Measurements from ENCODE around the gene PRRC1.
"Not testable (repeated sequence)": the region's sequence is repeated elsewhere in the genome, so short reads cannot be mapped to it uniquely, and the experiment has no call there.

Gene PRRC1

DNA sequence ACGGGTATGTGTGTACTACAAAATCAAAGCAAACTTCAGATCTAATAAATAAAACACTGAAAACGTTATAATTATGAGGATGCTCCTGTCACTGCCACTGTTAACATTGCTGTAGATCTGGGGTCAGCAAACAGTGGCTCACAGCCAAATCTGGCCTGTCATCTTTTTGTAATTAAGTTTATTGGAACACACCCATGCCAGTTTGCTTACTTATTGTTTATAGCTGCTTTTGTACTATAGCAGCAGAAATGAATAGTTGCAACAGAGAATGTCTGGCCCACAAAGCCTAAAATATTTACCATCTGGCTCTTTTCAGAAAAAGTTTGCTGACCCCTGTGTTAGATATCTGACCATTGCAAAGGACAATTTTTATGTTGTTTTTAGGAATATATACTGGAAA, 32.1 kb downstream of the PRRC1 start:
- no peak for DNase-seq

DNA sequence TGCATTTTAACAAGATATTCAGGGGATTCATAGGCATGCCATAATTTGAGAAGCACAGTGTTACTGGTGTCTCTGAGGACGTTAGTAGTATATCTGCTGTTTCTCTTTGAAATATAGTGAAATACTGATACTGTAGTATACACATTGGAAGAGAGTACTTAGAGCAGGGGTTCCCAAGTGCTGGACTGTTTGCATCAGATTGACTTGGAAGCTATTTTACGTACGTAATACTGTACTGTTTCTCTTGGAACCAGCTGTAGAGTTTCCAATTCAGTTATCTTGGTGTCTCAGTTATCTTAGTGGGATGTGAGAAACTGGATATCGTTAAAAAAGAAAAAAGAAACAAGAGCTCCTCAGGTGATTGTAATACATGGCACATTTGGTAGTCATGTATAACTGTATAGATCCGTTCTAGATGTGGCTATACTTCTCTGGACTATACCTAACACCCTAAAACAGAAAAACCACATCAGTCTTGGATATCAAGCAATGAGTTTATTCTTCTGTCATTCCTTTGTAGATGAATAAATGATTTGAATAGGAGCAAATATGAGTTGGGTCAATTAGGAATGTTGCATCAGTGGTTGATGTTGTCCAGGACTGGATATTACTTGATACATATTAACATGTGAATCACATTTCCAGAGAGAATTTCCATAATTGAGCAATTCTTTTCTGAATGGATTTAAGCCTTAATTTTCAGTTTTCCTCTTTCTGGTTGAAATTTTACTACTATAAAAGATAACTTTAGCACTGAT, 33.4 kb downstream of the PRRC1 start:
- no peak for DNase-seq

DNA sequence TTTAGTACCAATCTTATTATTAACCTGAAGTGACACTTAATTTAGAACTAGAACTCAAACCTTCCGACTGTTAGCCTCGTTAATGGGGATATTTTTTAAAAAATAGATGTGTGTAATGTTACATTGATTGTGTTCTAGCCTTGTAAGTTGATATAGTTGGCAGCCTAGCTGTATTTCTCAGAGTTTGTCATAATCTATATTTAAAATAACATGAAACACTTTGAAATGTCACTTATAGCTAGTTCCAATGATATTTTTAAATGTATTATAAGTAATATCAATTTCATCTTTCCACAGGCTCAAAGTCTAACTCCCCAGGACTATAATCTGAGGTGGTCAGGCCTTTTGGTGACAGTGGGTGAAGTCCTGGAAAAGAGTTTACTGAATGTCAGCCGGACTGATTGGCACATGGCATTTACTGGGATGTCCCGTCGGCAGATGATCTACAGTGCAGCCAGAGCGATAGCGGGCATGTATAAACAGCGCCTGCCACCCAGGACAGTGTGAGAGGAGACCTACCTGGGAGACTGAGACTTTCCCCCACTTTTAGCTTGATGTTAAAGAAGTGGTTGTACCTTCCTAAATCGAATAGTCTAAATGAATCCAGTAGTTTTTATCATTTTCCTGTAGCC, 34.1 kb downstream of the PRRC1 start:
- no peak for DNase-seq

GRCh38 chr5:127555826-127556225, 38.4 kb downstream of the PRRC1 start:
- no peak for DNase-seq

DNA sequence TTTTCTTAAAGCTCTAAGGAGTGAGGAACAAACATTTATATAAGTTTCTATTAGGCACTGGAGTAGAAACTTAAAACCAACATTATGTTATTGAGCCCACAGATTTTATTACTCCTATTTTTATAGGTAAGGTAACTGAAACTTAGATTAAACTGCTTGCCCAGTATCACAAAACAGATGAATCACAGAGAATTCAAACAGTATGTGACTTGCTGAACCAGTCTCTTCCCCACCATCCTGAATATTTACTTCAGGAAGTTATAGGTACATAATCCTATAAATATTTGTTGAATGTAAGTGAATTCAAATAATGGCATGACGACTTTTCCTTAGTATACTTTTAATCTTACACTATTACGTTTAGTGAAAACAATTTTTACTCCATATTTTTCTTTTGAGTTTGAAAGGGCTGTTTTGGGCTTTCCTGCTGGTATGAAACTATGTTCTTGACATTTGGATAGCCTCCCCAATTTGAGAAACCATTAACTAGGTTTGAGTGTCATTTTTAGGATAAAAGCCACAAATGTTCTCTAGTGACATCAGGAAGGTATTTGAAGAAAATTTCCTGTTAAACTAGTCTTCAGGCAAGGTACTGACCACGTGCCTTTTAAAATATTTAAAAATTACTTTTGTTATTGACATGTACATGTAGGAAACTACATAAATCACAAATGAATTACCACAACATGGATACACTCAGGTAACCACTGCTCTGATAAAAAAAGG, 39.3 kb downstream of the PRRC1 start:
- no peak for DNase-seq

- no peak for DNase-seq
These were observed 40.8 kb downstream of the PRRC1 start for GRCh38 chr5:127558273-127558672.

- no peak for DNase-seq
These were observed 43.8 kb downstream of the PRRC1 start for GRCh38 chr5:127561254-127561653.

DNA sequence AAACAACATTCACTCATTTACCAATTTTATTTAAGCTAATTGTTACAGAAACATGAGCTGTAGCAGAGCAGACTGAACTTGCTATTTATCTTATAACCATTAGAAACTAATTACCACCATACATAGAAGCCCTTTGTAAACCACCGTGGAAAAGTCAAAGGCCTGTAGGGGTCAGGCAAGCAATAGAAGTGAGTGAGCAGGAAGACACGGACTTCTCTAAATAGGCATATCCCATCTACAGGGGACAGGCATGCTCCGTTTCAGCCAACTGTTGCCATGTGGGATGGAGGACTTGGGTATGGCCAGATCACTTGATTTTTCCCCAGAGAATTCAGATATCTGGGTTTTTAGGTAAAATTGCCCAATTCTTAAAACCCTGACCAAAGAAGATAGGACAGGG, 44.8 kb downstream of the PRRC1 start:
- peak; percentile 51 for DNase-seq

DNA sequence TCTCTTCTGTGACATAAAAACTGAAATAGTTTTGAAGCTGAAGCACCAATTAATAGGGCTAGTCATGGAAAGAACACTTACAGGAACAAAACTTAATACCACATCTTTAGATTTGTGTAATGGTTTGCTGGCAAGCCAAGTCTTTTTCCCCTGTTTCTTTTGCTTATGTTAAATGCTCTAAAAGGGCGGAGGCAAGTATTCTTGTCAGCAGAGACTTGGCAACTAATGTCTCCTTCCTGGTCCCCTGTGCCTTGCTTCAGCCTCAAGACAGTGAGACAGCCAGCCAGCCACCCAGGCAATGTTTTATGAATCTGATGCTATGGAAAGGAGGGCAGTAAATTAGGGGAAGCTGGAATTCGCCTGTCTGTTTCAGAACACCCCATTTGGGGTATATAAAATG, 45.7 kb downstream of the PRRC1 start:
- peak; percentile 40 for DNase-seq

GRCh38 chr5:127564002-127564769, 46.7 kb downstream of the PRRC1 start:
- peak; percentile 84 for DNase-seq

DNA sequence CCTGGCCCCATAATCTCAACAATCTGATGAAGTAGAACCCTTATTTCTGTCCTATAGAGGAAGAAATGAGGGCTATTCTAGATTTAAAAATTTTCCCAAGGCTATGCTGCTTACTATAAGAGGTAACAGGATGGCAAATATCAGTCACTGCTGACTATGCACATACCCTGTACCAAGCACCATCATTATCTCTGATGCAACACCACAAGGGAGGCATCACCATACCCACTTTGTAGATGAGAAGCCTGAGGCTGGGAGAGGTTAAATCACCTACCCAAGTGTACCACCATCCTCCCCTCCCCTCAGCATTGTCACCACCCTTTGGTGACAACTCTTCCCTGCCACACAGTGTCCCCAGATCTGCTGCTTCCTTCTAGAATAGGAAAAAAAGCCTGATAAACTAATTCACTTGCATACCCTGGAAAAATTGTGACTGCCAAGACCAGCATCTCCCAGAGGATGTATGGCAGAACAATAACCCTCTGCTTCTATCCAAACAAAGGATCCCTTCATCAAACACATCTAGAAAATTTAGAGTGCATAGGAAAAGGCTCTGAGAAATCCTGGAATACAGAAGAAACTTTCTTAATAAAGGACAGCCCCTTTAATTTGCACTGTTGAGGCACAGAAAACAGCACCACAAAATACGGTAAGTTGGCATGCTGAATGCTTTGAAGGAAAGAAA, 48.3 kb downstream of the PRRC1 start:
- DNase-seq: no peak

- DNase-seq: no peak
These were observed 49.8 kb downstream of the PRRC1 start for GRCh38 chr5:127567026-127567768.

DNA sequence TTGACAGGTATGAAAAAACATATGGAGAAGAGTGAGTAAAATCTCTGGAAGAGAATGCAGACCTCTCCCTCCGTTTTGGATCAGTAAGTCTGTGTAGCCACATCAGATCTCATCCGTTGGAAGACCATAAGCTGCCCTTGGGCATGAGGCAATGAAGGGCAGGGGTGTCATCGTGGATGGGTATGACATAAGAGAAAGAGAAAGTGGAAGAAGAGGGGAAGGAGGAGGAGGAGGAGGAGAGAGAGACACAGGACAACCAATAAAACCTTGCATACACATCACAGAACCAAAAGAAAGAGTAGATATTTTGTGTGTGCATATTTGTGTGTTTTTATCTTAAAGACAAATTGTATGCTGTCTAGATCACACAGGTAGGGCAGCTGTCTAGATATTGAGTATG, 50.7 kb downstream of the PRRC1 start:
- no peak for DNase-seq

GRCh38 chr5:127569471-127569870, 52.0 kb downstream of the PRRC1 start:
- not testable (repeated sequence) for DNase-seq

GRCh38 chr5:127571314-127572131, 54.1 kb downstream of the PRRC1 start:
- no peak for DNase-seq

DNA sequence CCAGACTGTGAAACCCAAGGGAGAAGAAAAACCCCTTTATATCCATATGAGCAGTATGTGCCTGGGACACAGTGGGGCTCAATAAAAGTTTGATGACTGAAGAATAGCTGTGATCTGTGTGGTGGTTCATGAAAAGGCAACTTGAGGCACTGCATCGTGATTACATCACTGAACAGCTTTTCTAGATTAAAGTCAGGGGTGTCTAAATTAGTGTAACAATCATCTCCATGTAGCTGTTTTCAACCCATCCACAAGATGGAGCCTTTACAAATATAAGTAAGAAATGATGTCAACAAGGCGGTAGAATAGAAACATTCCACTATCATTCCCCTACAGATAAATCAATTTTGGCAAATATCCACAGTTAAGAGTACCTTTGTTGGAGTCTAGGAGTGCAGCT, 55.5 kb downstream of the PRRC1 start:
- DNase-seq: no peak

DNA sequence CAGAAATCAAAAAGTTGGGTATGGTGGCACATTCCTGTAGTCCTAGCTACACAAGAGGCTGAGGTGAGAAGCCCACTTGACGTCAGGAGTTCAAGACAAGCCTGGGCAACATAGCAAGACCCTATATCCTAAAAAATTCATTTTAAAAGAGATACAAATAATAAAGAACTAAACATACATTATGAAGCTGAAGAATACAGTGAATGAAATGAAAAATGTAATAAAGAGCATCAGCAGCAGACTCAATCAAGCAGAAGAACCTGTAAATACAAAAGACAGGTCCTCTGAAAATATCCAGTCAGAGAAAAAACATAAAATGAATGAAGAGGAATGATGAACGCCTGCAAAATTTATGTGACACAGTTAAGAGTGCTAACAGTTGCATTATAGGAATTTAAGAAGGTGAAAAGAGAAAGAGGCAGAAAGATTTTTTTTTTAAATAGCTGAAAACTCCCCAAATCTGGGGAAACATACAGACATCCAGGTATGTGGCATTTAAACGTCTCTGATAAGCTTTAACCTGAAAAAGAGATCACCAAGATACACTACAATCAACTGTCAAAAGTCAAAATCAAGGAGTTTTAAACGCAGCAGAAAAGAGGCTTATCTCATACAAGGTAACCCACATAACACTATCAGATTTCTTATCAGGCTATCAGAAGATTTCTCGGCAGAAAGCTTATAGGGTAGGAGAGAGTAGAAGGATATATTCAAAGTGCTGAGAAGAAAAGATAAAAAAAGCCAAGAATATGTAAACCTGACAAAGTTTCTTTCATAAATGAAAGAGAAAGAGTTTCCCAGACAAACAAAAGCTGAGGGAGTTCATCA, 57.6 kb downstream of the PRRC1 start:
- DNase-seq: no peak

- DNase-seq: no peak
These were observed 60.0 kb downstream of the PRRC1 start for GRCh38 chr5:127577458-127577857.

GRCh38 chr5:127580731-127581130, 63.3 kb downstream of the PRRC1 start:
- DNase-seq: no peak

- DNase-seq: no peak
These were observed 64.0 kb downstream of the PRRC1 start for GRCh38 chr5:127581450-127581849.
